OCI-LY1 (cell line): ENCODE measurements around the gene ASF1B.

Experiments used
- CTCF ChIP-seq: fragments of 200-600 bp; sonication (generic), shearing (Covaris generic); IDR thresholded peaks from 2 replicates; pipeline ENCODE4 v1.5.1; 2017; ENCODE audit warnings: mild to moderate bottlenecking, antibody characterized with exemption, low read length, moderate library complexity, mixed read lengths
- EZH2 ChIP-seq: fragments of 200-600 bp; sonication (generic), shearing (Covaris generic); IDR thresholded peaks from 2 replicates; pipeline ENCODE4 v1.8.0; 2017; ENCODE audit warnings: borderline replicate concordance, mixed run types, mild to moderate bottlenecking, antibody characterized with exemption, low read length, moderate library complexity, mixed read lengths

GRCh38 chr19:14177496-14178074 is 41.2 kb upstream of the ASF1B start:
- no peak for TF ChIP-seq CTCF
- TF ChIP-seq EZH2 = no peak
